ENCODE measurements around the gene ZHX3. TPM values are rescaled to one million over a fixed set of nuclear protein-coding genes. Genes with fewer than 3 reads are reported as not detected.

ZHX3 gene
- total RNA-seq, 1 experiment from 2014 or later, result 21.5 TPM

- TF ChIP-seq EZH2 (IDR thresholded peaks at IDR 0.05; ENCODE audit: low read depth), result no peak
- peaks cover 5% of the 10 kb centered on the region; the same call in 1 of the 2 replicates for H3K79me2 ChIP-seq (ENCODE audit: low read depth)
- no TSS peak for BruUV-seq (replicated peaks)
- CTCF ChIA-PET, result no interaction called here
- DNase-seq, result no peak
- H3K27me3 ChIP-seq (ENCODE audit: insufficient read depth, low read depth), result no peaks in the 10 kb centered on the region
- peaks cover 2% of the 10 kb centered on the region; the same call in 1 of the 2 replicates for H3F3A ChIP-seq (ENCODE audit: insufficient read depth, low read depth)
- no peaks in the 10 kb centered on the region for H3K9me2 ChIP-seq (ENCODE audit: insufficient read depth)
- intact Hi-C loops (cut with micrococcal nuclease; ENCODE audit: unreplicated experiment), result no loop called here
- no peaks in the 10 kb centered on the region for H3K36me3 ChIP-seq (ENCODE audit: low read depth)
- no peaks in the 10 kb centered on the region for H4K20me1 ChIP-seq (ENCODE audit: insufficient read depth)
- no peak overlapping the region for H2AFZ ChIP-seq
- no peak overlapping the region for H3K4me2 ChIP-seq
- H3K4me1 ChIP-seq (replicated peaks; ENCODE audit: insufficient read depth), result peaks cover 2% of the 10 kb centered on the region
- no peaks in the 10 kb centered on the region for H3K9me3 ChIP-seq (ENCODE audit: insufficient read depth, low read depth)
- H3K27ac ChIP-seq, result no peak overlapping the region
- POLR2A ChIA-PET (ENCODE audit: unreplicated experiment), result no interaction called here
- no peak overlapping the region for H3K4me3 ChIP-seq
Measured at GRCh38 chr20:41274152-41274551, 43.4 kb downstream of the ZHX3 start.

DNA sequence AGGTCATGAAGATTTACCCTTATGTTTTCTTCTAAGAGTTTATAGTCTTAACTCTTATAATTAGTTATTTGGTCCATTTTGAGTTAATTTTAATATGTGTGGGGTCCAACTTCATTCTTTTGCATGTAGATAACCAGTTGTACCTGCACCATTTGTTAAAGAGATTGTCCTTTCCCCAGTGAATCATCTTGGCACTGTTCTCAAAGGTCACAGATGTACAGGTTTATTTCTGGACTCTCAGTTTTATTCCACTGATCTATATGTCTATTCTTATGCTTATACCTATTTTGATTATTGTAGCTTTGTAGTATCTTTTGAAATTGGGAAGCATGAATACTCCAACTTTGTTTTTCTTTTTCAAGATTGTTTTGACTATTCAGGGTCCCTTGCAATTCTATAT, 44.1 kb downstream of the ZHX3 start:
- H2AFZ ChIP-seq, result no peak overlapping the region
- no TSS peak for BruUV-seq (replicated peaks)
- TF ChIP-seq CTCF (conservative IDR thresholded peaks at IDR 0.05) (no peak), EZH2 (IDR thresholded peaks at IDR 0.05; ENCODE audit: low read depth) (no peak)
- H3K4me3 ChIP-seq, result no peak overlapping the region
- peaks cover 9% of the 10 kb centered on the region; the same call in 1 of the 2 replicates for H3F3A ChIP-seq (ENCODE audit: insufficient read depth, low read depth)
- intact Hi-C loops (cut with micrococcal nuclease; ENCODE audit: unreplicated experiment), result no loop called here
- no peaks in the 10 kb centered on the region for H3K27me3 ChIP-seq (ENCODE audit: insufficient read depth, low read depth)
- H3K4me2 ChIP-seq, result no peak overlapping the region
- no peaks in the 10 kb centered on the region for H3K9me3 ChIP-seq (ENCODE audit: insufficient read depth, low read depth)
- H3K79me2 ChIP-seq (ENCODE audit: low read depth), result peaks cover 5% of the 10 kb centered on the region; the same call in 1 of the 2 replicates
- H3K4me1 ChIP-seq (replicated peaks; ENCODE audit: insufficient read depth), result peaks cover 9% of the 10 kb centered on the region
- DNase-seq, result no peak
- H4K20me1 ChIP-seq (ENCODE audit: insufficient read depth), result no peaks in the 10 kb centered on the region
- ChIA-PET CTCF (no interaction called here), POLR2A (ENCODE audit: unreplicated experiment) (no interaction called here)
- no peaks in the 10 kb centered on the region for H3K9me2 ChIP-seq (ENCODE audit: insufficient read depth)
- no peaks in the 10 kb centered on the region for H3K36me3 ChIP-seq (ENCODE audit: low read depth)
- no peak overlapping the region for H3K27ac ChIP-seq

DNA sequence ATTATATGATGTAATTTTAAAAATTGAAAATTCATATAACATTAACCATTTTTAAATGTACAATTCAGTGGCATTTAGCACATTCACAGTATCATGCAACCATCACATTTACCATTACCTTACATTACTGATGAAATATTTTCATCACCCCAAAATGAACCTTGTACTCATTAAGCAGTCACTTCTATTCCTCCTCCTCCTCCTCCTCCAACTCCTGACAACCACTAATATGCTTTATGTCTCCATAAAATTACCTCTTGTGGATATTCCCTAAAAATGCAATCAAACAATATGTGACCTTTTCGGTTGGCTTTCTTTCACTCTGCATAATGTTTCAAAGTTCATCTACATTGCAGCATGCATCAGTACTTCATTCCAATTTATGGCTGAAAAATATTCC, 45.2 kb downstream of the ZHX3 start:
- intact Hi-C loops (cut with micrococcal nuclease; ENCODE audit: unreplicated experiment), result no loop called here
- Histone ChIP-seq H3K4me1 (replicated peaks; ENCODE audit: insufficient read depth) (peaks cover 18% of the 10 kb centered on the region), H3K9me2 (ENCODE audit: insufficient read depth) (no peaks in the 10 kb centered on the region), H4K20me1 (ENCODE audit: insufficient read depth) (no peaks in the 10 kb centered on the region), H3K4me2 (no peak overlapping the region), H2AFZ (no peak overlapping the region), H3K4me3 (no peak overlapping the region), H3K79me2 (ENCODE audit: low read depth) (peaks cover 5% of the 10 kb centered on the region; the same call in 1 of the 2 replicates), H3K27me3 (ENCODE audit: insufficient read depth, low read depth) (no peaks in the 10 kb centered on the region), H3K36me3 (ENCODE audit: low read depth) (no peaks in the 10 kb centered on the region), H3K9me3 (ENCODE audit: insufficient read depth, low read depth) (no peaks in the 10 kb centered on the region), H3K27ac (no peak overlapping the region), H3F3A (ENCODE audit: insufficient read depth, low read depth) (peaks cover 17% of the 10 kb centered on the region; the same call in 1 of the 2 replicates)
- no peak for DNase-seq
- no TSS peak for BruUV-seq (replicated peaks)
- no peak for TF ChIP-seq CTCF (conservative IDR thresholded peaks at IDR 0.05)
- no peak for TF ChIP-seq EZH2 (IDR thresholded peaks at IDR 0.05; ENCODE audit: low read depth)
- ChIA-PET POLR2A (ENCODE audit: unreplicated experiment) (no interaction called here), CTCF (no interaction called here)

Data from PC-9 (cell line).